SK-N-SH (cell line): ENCODE results near the gene ZFAND6. TPM values are rescaled to one million over a fixed set of nuclear protein-coding genes. Genes with fewer than 3 reads are reported as not detected.

Experiments
- CTCF ChIA-PET: fragments of 300-600, 350-600 bp; formaldehyde crosslinking; extraction: SDS; loops from one replicate; lab custom pipeline; 2021; lab: Yijun Ruan, JAX
- POLR2A ChIA-PET: fragments of 350-600 bp; sonication (Branson Sonifier 250); formaldehyde crosslinking; extraction: SDS; loops from one replicate; lab custom pipeline; 2020; ENCODE audit warnings: antibody characterized with exemption, inconsistent platforms; lab: Yijun Ruan, JAX
- DNase-seq: peaks from one replicate; pipeline ENCODE4 v3.0.0; 2012
- H2AFZ ChIP-seq: fragments of 200-600 bp; sonication (generic); 2 replicates; pipeline ENCODE4 v1.8.1; 2016; ENCODE audit warnings: antibody characterized with exemption, mild to moderate bottlenecking, low read depth
- H3F3A ChIP-seq: fragments of 200-600 bp; sonication (generic); replicated peaks from 2 replicates; pipeline ENCODE3; 2016; ENCODE audit warnings: antibody characterized with exemption, mild to moderate bottlenecking; ENCODE audit not compliant: insufficient read depth
- H3K27ac ChIP-seq, 2 experiments: fragments of 200-500 bp in 1 of 2; fragments of 200-600 bp in 1 of 2; sonication (Bioruptor generic) in 1 of 2; sonication (generic), shearing (Covaris generic) in 1 of 2; 2 replicates each; pipeline versions ENCODE4 v1.5.1 to v1.6.1; 2014 to 2016; ENCODE audit warnings: low read depth in 2 of 2, inconsistent platforms in 1 of 2, low read length in 1 of 2, mild to moderate bottlenecking in 1 of 2, mixed read lengths in 1 of 2
- H3K27me3 ChIP-seq: fragments of 200-600 bp; sonication (generic), shearing (Covaris generic); 2 replicates; pipeline ENCODE4 v1.6.1; 2016; ENCODE audit warnings: mixed run types; ENCODE audit not compliant: insufficient read depth
- H3K36me3 ChIP-seq, 2 experiments: fragments of 200-500 bp in 1 of 2; fragments of 200-600 bp in 1 of 2; sonication (Bioruptor generic) in 1 of 2; sonication (generic) in 1 of 2; replicated peaks in 1 of 2; 2 replicates each; pipeline versions ENCODE3 to v1.5.1; 2014 to 2016; ENCODE audit warnings: low read length in 1 of 2, mild to moderate bottlenecking in 1 of 2; ENCODE audit not compliant: insufficient read depth in 2 of 2, control insufficient read depth in 1 of 2
- H3K4me1 ChIP-seq, 2 experiments: fragments of 200-500 bp in 1 of 2; fragments of 200-600 bp in 1 of 2; sonication (Bioruptor generic) in 1 of 2; sonication (generic), shearing (Covaris generic) in 1 of 2; 2 replicates each; pipeline versions ENCODE4 v1.5.1 to v1.6.1; 2014 to 2016; ENCODE audit warnings: low read depth in 1 of 2, low read length in 1 of 2, mixed run types in 1 of 2; ENCODE audit not compliant: insufficient read depth in 2 of 2, control insufficient read depth in 1 of 2
- H3K4me2 ChIP-seq: fragments of 200-600 bp; sonication (generic), shearing (Covaris generic); 2 replicates; pipeline ENCODE4 v1.6.1; 2017; ENCODE audit warnings: mixed run types
- H3K4me3 ChIP-seq, 2 experiments: fragments of 200-500 bp in 1 of 2; fragments of 200-600 bp in 1 of 2; sonication (Bioruptor generic) in 1 of 2; sonication (generic), shearing (Covaris generic) in 1 of 2; 2 replicates each; pipeline versions ENCODE4 v1.5.1 to v1.8.1; 2014 to 2016; ENCODE audit warnings: low read depth in 2 of 2, inconsistent platforms in 1 of 2, low read length in 1 of 2, mild to moderate bottlenecking in 1 of 2, mixed read lengths in 1 of 2, moderate library complexity in 1 of 2
- H3K79me2 ChIP-seq: fragments of 200-600 bp; sonication (generic); 2 replicates; pipeline ENCODE4 v1.8.1; 2017; ENCODE audit warnings: mild to moderate bottlenecking; ENCODE audit not compliant: insufficient read depth
- H3K9ac ChIP-seq: fragments of 200-600 bp; sonication (generic); 2 replicates; pipeline ENCODE4 v1.6.1; 2017; ENCODE audit warnings: mixed run types
- H3K9me2 ChIP-seq: fragments of 200-600 bp; sonication (generic); 2 replicates; pipeline ENCODE4 v1.6.1; 2017; ENCODE audit warnings: mixed run types
- H3K9me3 ChIP-seq: fragments of 200-600 bp; sonication (generic); 2 replicates; pipeline ENCODE4 v1.6.1; 2017; ENCODE audit warnings: mixed run types, mild to moderate bottlenecking, moderate library complexity
- H4K20me1 ChIP-seq: fragments of 200-600 bp; sonication (generic); 2 replicates; pipeline ENCODE4 v1.6.1; 2017; ENCODE audit warnings: mild to moderate bottlenecking, mixed run types; ENCODE audit not compliant: insufficient read depth
- CHD2 ChIP-seq: fragments of 150-350 bp; IDR thresholded peaks from 2 replicates; pipeline ENCODE4 v1.6.1; 2018; ENCODE audit warnings: low read length; ENCODE audit not compliant: partially characterized antibody
- CTCF ChIP-seq: fragments of 200-600 bp; sonication (generic); IDR thresholded peaks from 2 replicates; pipeline ENCODE4 v1.6.1; 2017; ENCODE audit warnings: antibody characterized with exemption, mild to moderate bottlenecking, moderate library complexity
- ELF1 ChIP-seq: IDR thresholded peaks from 2 replicates; pipeline ENCODE4 v1.4.0; 2012
- EP300 ChIP-seq, 2 experiments: IDR thresholded peaks; 2 replicates each; pipeline versions ENCODE4 v1.4.0 to v1.6.1; 2012; ENCODE audit warnings: borderline replicate concordance in 1 of 2, low read depth in 1 of 2, low read length in 1 of 2
- EZH2phosphoT487 ChIP-seq: fragments of 200-600 bp; sonication (generic); IDR thresholded peaks from 2 replicates; pipeline ENCODE4 v1.6.1; 2017; ENCODE audit warnings: low read depth, mixed run types, mild to moderate bottlenecking, antibody characterized with exemption, moderate library complexity, borderline replicate concordance
- FOSL2 ChIP-seq: IDR thresholded peaks from 2 replicates; pipeline ENCODE4 v1.4.0; 2012; ENCODE audit warnings: low read depth, mild to moderate bottlenecking, moderate library complexity, borderline replicate concordance
- FOXM1 ChIP-seq: IDR thresholded peaks from 2 replicates; pipeline ENCODE4 v1.4.0; 2012; ENCODE audit warnings: low read depth, mild to moderate bottlenecking
- IRF3 ChIP-seq: fragments of 150-350 bp; IDR thresholded peaks from 2 replicates; pipeline ENCODE4 v1.6.1; 2016; ENCODE audit warnings: mild to moderate bottlenecking, low read depth, low read length
- MXI1 ChIP-seq: IDR thresholded peaks from 2 replicates; pipeline ENCODE4 v1.6.1; 2012; ENCODE audit warnings: mild to moderate bottlenecking, low read depth, low read length, improper control_type of control experiment
- NFIC ChIP-seq: IDR thresholded peaks from 2 replicates; pipeline ENCODE4 v1.4.0; 2012; ENCODE audit warnings: borderline replicate concordance
- NRF1 ChIP-seq: IDR thresholded peaks from 2 replicates; pipeline ENCODE4 v1.6.1; 2012; ENCODE audit warnings: low read depth, mild to moderate bottlenecking, low read length
- PBX3 ChIP-seq: IDR thresholded peaks from 2 replicates; pipeline ENCODE4; 2012
- RAD21 ChIP-seq: IDR thresholded peaks from 2 replicates; pipeline ENCODE4 v1.6.1; 2012; ENCODE audit warnings: mild to moderate bottlenecking, low read length
- RCOR1 ChIP-seq: fragments of 150-350 bp; IDR thresholded peaks from 2 replicates; pipeline ENCODE4 v1.6.1; 2017; ENCODE audit warnings: antibody characterized with exemption, low read length
- REST ChIP-seq: IDR thresholded peaks from 2 replicates; pipeline ENCODE4 v1.6.1; 2012; ENCODE audit warnings: mild to moderate bottlenecking, low read depth, low read length, moderate library complexity
- SMC3 ChIP-seq: IDR thresholded peaks from 2 replicates; pipeline ENCODE4 v1.6.1; 2012; ENCODE audit warnings: low read depth, low read length, improper control_type of control experiment
- TEAD4 ChIP-seq: IDR thresholded peaks from 2 replicates; pipeline ENCODE4 v1.4.0; 2012; ENCODE audit warnings: mild to moderate bottlenecking, borderline replicate concordance; ENCODE audit not compliant: insufficient read depth
- USF2 ChIP-seq: fragments of 150-350 bp; IDR thresholded peaks from 2 replicates; pipeline ENCODE4 v1.6.1; 2017; ENCODE audit warnings: antibody characterized with exemption, low read length, low read depth, borderline replicate concordance
- WGBS: methylation state at CpG from one replicate; pipeline ENCODE4 v1.1.6; 2017; ENCODE audit warnings: low lambda C conversion rate; 5-methylcytosine and 5-hydroxymethylcytosine counted together
- polyA plus RNA-seq, 3 experiments: library from polyadenylated mRNA; depleted of rRNA; stranded (reverse); fragments of >200 nt; gene quantifications; 2 replicates each; pipeline ENCODE4 v1.2.3, GENCODE V29; 2012

Gene ZFAND6
- polyA plus RNA-seq, 1 of the 3 experiments (the other 2 are of a cell fraction): 90.1 TPM

- Histone ChIP-seq H3F3A (peaks cover 26% of the 10 kb centered on the region), H3K79me2 (no peaks in the 10 kb centered on the region), H3K9me3 (no peaks in the 10 kb centered on the region), H3K4me1 (peaks cover 0 to 20% of the 10 kb centered on the region in 2 experiments; a peak in 2 of 4 replicates), H2AFZ (no peak overlapping the region), H3K4me2 (no peak overlapping the region), H3K36me3 (peaks cover 5 to 14% of the 10 kb centered on the region in 2 experiments), H3K27ac (no peak overlapping the region), H3K27me3 (no peaks in the 10 kb centered on the region), H3K9me2 (no peaks in the 10 kb centered on the region), H4K20me1 (no peaks in the 10 kb centered on the region), H3K4me3 (no peak overlapping the region), H3K9ac (no peak overlapping the region)
- DNase-seq: no peak
- 82% methylated on average over 6 of the region's 9 CpGs for WGBS
- ChIA-PET CTCF (interaction anchor here (1.4 to 2.7 kb wide), 2 partner anchors 11 to 836 kb away, joined by 4 to 11 read pairs; no protein-coding TSS in a partner anchor), POLR2A (no interaction called here)
- TF ChIP-seq CTCF (no peak), NFIC (no peak), SMC3 (no peak), FOSL2 (no peak), EZH2phosphoT487 (no peak), RAD21 (no peak), PBX3 (no peak), RCOR1 (no peak), IRF3 (no peak), REST (no peak), ELF1 (no peak), NRF1 (no peak), TEAD4 (no peak), EP300 (IDR thresholded peaks at IDR 0.05; ENCODE audit: borderline replicate concordance in 1 of 2, low read depth in 1 of 2, low read length in 1 of 2) (no peak), USF2 (no peak), MXI1 (no peak), CHD2 (no peak), FOXM1 (no peak)
Observed at GRCh38 chr15:80175436-80175835, 116.0 kb downstream of the ZFAND6 start.
